Neural progenitor cell (in vitro differentiated cells): ENCODE results near the gene RAB20. TPM values are rescaled to one million over a fixed set of nuclear protein-coding genes. Genes with fewer than 3 reads are reported as not detected.

Experiments used
- DNase-seq: peaks from one replicate; pipeline ENCODE4 v3.0.0-alpha.2; 2016; ENCODE audit warnings: low spot score
- H2AFZ ChIP-seq: fragments of 200-600 bp; sonication (generic); replicated peaks from 2 replicates; pipeline ENCODE4 v1.6.1; 2016; ENCODE audit warnings: antibody characterized with exemption
- H3F3A ChIP-seq: fragments of 200-600 bp; sonication (generic); 2 replicates; pipeline ENCODE4 v1.6.1; 2016; ENCODE audit warnings: antibody characterized with exemption, low read depth
- H3K27ac ChIP-seq: fragments of 200-600 bp; sonication (generic); 2 replicates; pipeline ENCODE4 v1.5.1; 2016; ENCODE audit warnings: mild to moderate bottlenecking
- H3K27me3 ChIP-seq: fragments of 200-600 bp; sonication (generic); 2 replicates; pipeline ENCODE4 v1.6.1; 2016; ENCODE audit warnings: mild to moderate bottlenecking, moderate library complexity
- H3K36me3 ChIP-seq: fragments of 200-600 bp; sonication (generic); 2 replicates; pipeline ENCODE4 v1.5.1; 2016
- H3K4me1 ChIP-seq: fragments of 200-600 bp; sonication (generic); 2 replicates; pipeline ENCODE4 v1.6.1; 2016; ENCODE audit warnings: mixed run types
- H3K4me2 ChIP-seq: fragments of 200-600 bp; sonication (generic); 2 replicates; pipeline ENCODE4 v1.6.1; 2016
- H3K4me3 ChIP-seq: fragments of 200-600 bp; sonication (generic); 2 replicates; pipeline ENCODE4 v1.5.1; 2016
- H3K79me2 ChIP-seq: fragments of 200-600 bp; sonication (generic); 2 replicates; pipeline ENCODE4 v1.6.1; 2016; ENCODE audit warnings: low read depth
- H3K9ac ChIP-seq: fragments of 200-600 bp; sonication (generic); 2 replicates; pipeline ENCODE4 v1.6.1; 2016
- H3K9me3 ChIP-seq: fragments of 200-600 bp; sonication (generic); 2 replicates; pipeline ENCODE4 v1.5.1; 2016; ENCODE audit warnings: low read depth
- H4K20me1 ChIP-seq: fragments of 200-600 bp; sonication (generic); 2 replicates; pipeline ENCODE4 v1.6.1; 2016; ENCODE audit warnings: low read depth
- H3K27ac Mint-ChIP-seq: 3 replicates; pipeline ENCODE4 v1.8.0; 2021; ENCODE audit warnings: mixed read lengths
- H3K27me3 Mint-ChIP-seq: 2 replicates; pipeline ENCODE4 v1.8.0; 2022; ENCODE audit warnings: low read depth, mild to moderate bottlenecking, inconsistent platforms, moderate library complexity, mixed read lengths; ENCODE audit not compliant: insufficient read depth
- H3K36me3 Mint-ChIP-seq: 3 replicates; pipeline ENCODE4 v1.8.0; 2021; ENCODE audit warnings: mixed read lengths
- H3K4me1 Mint-ChIP-seq: 3 replicates; pipeline ENCODE4 v1.8.0; 2021; ENCODE audit warnings: mixed read lengths
- H3K4me3 Mint-ChIP-seq: 3 replicates; pipeline ENCODE4 v1.8.0; 2021; ENCODE audit warnings: mild to moderate bottlenecking, moderate library complexity, mixed read lengths
- H3K9me3 Mint-ChIP-seq: 3 replicates; pipeline ENCODE4 v1.8.0; 2020; ENCODE audit warnings: mixed read lengths
- EZH2 ChIP-seq: fragments of 200-600 bp; sonication (generic); IDR thresholded peaks from 2 replicates; pipeline ENCODE4 v1.6.1; 2017; ENCODE audit warnings: antibody characterized with exemption, mild to moderate bottlenecking, moderate library complexity
- EZH2phosphoT487 ChIP-seq: fragments of 200-600 bp; sonication (generic); IDR thresholded peaks from 2 replicates; pipeline ENCODE4 v1.6.1; 2017; ENCODE audit warnings: antibody characterized with exemption
- total RNA-seq: library from RNA; depleted of rRNA; stranded (reverse); fragments of >200 nt; gene quantifications from 2 replicates; pipeline ENCODE4 v1.2.3, GENCODE V29; 2015; ENCODE audit warnings: low replicate concordance
- TF ChIP-seq, protein P1 (sequence below): fragments of 200-600 bp; sonication (generic); IDR thresholded peaks from 2 replicates; pipeline ENCODE4 v1.5.1; 2017; ENCODE audit warnings: antibody characterized with exemption, mild to moderate bottlenecking

RAB20 gene
- total RNA-seq, 1 donor from 2014 or later, result 0.58 TPM

DNA sequence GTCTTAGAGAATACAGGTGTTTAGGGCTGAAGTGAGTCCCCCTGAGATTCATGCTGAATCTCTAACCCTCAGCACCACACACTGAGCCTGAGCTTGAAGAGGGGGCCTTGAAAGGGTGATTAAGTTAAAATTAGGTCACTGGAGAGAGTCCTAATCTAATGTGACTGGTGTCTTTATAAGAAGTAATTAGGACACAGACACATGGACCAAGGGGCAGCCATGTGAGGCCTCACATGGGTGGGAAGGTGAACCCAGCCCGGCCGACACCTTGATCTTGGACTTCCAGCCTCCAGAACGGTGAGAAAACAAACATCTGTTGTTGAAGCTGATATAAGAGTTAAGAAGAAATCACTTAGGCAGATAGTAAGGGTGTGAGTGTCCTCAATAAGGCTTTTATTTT, 7.1 kb upstream of the RAB20 start:
- TF ChIP-seq EZH2phosphoT487 (no peak), EZH2 (no peak)
- TF ChIP-seq, protein P1, sequence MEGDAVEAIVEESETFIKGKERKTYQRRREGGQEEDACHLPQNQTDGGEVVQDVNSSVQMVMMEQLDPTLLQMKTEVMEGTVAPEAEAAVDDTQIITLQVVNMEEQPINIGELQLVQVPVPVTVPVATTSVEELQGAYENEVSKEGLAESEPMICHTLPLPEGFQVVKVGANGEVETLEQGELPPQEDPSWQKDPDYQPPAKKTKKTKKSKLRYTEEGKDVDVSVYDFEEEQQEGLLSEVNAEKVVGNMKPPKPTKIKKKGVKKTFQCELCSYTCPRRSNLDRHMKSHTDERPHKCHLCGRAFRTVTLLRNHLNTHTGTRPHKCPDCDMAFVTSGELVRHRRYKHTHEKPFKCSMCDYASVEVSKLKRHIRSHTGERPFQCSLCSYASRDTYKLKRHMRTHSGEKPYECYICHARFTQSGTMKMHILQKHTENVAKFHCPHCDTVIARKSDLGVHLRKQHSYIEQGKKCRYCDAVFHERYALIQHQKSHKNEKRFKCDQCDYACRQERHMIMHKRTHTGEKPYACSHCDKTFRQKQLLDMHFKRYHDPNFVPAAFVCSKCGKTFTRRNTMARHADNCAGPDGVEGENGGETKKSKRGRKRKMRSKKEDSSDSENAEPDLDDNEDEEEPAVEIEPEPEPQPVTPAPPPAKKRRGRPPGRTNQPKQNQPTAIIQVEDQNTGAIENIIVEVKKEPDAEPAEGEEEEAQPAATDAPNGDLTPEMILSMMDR, result no peak
- Histone ChIP-seq H3K27me3 (peaks cover 15% of the 10 kb centered on the region), H3K27ac (no peak overlapping the region), H3K36me3 (no peaks in the 10 kb centered on the region), H3K9ac (no peak overlapping the region), H3K9me3 (no peaks in the 10 kb centered on the region), H4K20me1 (no peaks in the 10 kb centered on the region), H3K79me2 (no peaks in the 10 kb centered on the region), H3F3A (no peaks in the 10 kb centered on the region), H2AFZ (no peak overlapping the region), H3K4me3 (no peak overlapping the region), H3K4me1 (peaks cover 5% of the 10 kb centered on the region), H3K4me2 (no peak overlapping the region)
- H3K36me3 Mint-ChIP-seq, result peaks cover 2% of the 10 kb centered on the region
- no peaks in the 10 kb centered on the region for H3K9me3 Mint-ChIP-seq
- no peak for DNase-seq
- no peak overlapping the region for H3K4me3 Mint-ChIP-seq
- no peak overlapping the region for H3K27ac Mint-ChIP-seq
- peaks cover 4% of the 10 kb centered on the region for H3K4me1 Mint-ChIP-seq
- peaks cover 6% of the 10 kb centered on the region for H3K27me3 Mint-ChIP-seq

DNA sequence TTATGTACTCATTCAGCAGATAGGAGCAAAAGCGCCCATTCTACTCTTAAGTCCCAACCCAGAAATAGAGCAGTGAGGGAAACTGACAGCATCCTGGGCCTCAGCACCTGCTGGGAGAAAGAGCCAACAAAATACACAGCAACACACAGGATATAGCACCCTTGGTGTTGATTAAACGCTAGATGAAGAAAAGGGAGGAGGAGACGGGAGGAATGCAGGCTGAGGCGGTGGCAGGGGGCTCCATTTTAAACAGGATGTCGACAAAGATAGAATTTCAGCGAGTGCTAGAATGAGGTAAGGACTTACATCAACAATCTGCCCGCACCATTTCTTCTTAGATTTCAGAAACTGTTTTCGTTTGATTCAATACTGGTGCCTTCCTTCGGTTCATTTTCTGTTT, 4.6 kb upstream of the RAB20 start:
- no peak overlapping the region for H3K27ac Mint-ChIP-seq
- no peaks in the 10 kb centered on the region for H3K4me1 ChIP-seq
- peaks cover 3% of the 10 kb centered on the region for H3K4me1 Mint-ChIP-seq
- H3K27ac ChIP-seq, result no peak overlapping the region
- TF ChIP-seq EZH2phosphoT487, result no peak
- TF ChIP-seq, protein P1, result no peak
- TF ChIP-seq EZH2, result no peak
- no peaks in the 10 kb centered on the region for H3K36me3 ChIP-seq
- H2AFZ ChIP-seq, result no peak overlapping the region
- H3K9me3 ChIP-seq, result no peaks in the 10 kb centered on the region
- no peak overlapping the region for H3K4me3 ChIP-seq
- no peak overlapping the region for H3K4me3 Mint-ChIP-seq
- peaks cover 15% of the 10 kb centered on the region for H3K27me3 Mint-ChIP-seq
- DNase-seq, result no peak
- no peak overlapping the region for H3K4me2 ChIP-seq
- H4K20me1 ChIP-seq, result no peaks in the 10 kb centered on the region
- H3K36me3 Mint-ChIP-seq, result peaks cover 4% of the 10 kb centered on the region
- no peaks in the 10 kb centered on the region for H3K9me3 Mint-ChIP-seq
- no peaks in the 10 kb centered on the region for H3K79me2 ChIP-seq
- H3K27me3 ChIP-seq, result peaks cover 39% of the 10 kb centered on the region
- H3K9ac ChIP-seq, result no peak overlapping the region
- H3F3A ChIP-seq, result peaks cover 11% of the 10 kb centered on the region

DNA sequence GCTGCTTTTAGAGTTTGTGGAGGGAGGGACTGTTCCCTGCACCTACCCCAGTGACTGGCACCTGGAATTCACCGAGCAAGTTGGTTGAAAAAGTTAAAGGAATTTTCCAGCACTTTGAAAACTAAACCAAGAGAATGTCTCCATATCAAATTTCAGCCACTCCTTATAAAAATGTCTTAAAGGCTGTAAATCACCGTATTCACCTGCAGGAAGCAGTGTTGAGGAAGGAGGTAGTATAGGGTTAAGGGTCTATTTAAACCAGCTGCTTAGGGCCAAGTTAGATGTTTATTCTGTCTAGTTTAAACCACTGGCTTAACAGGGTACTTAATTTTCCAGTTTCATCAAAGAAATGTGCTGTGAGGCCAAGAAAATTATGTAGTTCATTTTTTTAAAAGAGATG, 3.8 kb upstream of the RAB20 start:
- H3K9me3 ChIP-seq, result no peaks in the 10 kb centered on the region
- peaks cover 3% of the 10 kb centered on the region for H4K20me1 ChIP-seq
- H3K9me3 Mint-ChIP-seq, result no peaks in the 10 kb centered on the region
- peaks cover 8% of the 10 kb centered on the region for H3K4me1 Mint-ChIP-seq
- no peak overlapping the region for H3K4me3 ChIP-seq
- H3K36me3 ChIP-seq, result no peaks in the 10 kb centered on the region
- H3F3A ChIP-seq, result peaks cover 16% of the 10 kb centered on the region
- no peaks in the 10 kb centered on the region for H3K4me1 ChIP-seq
- no peak overlapping the region for H3K9ac ChIP-seq
- no peak for DNase-seq
- peaks cover 4% of the 10 kb centered on the region for H3K36me3 Mint-ChIP-seq
- no peak overlapping the region for H2AFZ ChIP-seq
- no peak overlapping the region for H3K27ac Mint-ChIP-seq
- H3K4me2 ChIP-seq, result no peak overlapping the region
- no peaks in the 10 kb centered on the region for H3K79me2 ChIP-seq
- TF ChIP-seq EZH2 (no peak), EZH2phosphoT487 (no peak)
- TF ChIP-seq, protein P1, result peak; percentile 14
- H3K4me3 Mint-ChIP-seq, result no peak overlapping the region
- H3K27me3 Mint-ChIP-seq, result peaks cover 20% of the 10 kb centered on the region
- peaks cover 48% of the 10 kb centered on the region for H3K27me3 ChIP-seq
- H3K27ac ChIP-seq, result no peak overlapping the region
